Measurements from ENCODE around the gene MEIKIN. TPM values are rescaled to one million over a fixed set of nuclear protein-coding genes. Genes with fewer than 3 reads are reported as not detected.

The MEIKIN gene
- not detected in 5 replicates for total RNA-seq (2022; extraction: Qiagen RNA extraction)

GRCh38 chr5:131945551-131946168 is at the start of gene MEIKIN:
MEIKIN (minus strand) TSS chr5:131945663; CDS start chr5:131945505, 158 bp downstream.

DNA sequence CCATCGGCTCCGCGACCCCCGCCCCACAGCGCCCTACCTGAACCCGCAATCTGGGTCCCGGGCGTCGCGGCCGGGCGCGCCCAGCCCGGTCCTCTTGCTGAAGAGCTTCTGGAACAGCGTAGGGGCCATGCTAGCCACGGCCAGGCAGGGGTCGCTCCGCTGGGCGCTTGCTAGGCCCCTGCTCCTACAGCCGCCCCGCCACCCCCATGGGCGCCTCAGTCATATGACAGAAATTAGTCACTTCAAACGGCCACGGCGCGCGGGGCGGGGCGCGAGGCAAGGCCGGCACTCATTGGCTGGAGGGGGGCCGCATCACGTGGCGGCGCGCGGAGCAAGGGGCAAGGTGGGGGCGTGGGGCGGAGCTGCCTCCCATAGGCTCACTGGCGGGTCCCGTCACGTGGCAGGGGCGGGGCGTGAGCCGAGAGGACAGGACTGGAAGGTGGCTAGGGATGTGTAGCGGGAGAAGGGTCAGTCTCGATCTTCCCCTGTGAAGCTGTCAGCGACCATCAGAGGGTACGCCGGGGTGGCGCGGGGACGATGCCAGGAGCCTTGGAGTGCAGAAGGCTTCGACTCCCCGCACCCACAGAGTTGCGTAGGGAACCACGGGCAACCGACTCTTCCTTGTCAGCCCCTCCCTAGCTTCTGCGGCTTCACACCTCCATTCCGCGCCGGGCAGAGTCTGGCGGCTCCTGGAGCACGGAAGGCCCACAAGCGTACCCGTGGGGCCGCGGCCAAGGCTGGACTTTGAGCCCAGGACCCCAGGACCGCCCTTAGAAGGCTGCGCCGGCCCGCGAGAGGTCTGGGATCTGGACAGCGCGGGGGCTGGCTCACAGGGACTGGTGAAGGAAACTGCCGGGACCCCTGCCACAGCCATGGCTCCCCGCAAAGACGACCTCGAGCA is 148.4 kb downstream of the MEIKIN start, which contains the start of gene FNIP1:
Gene FNIP1, minus strand, starts transcription at position 225 of the 901 bp plus-strand sequence. Its CDS starts 96 bp downstream, at position 129.

Other genes with a start within 250 kb of the MEIKIN start
- gene FNIP1, start 148.6 kb downstream of the MEIKIN start, total RNA-seq (2022; extraction: Qiagen RNA extraction), result 10.9 to 13.9 TPM (median 11.7 TPM) in 5 replicates
- 0.05 to 0.22 TPM (median 0.07 TPM) in 5 replicates for gene ACSL6, start 66.0 kb upstream of the MEIKIN start, total RNA-seq (2022; extraction: Qiagen RNA extraction)
- gene IL3, start 115.0 kb upstream of the MEIKIN start, total RNA-seq (2022; extraction: Qiagen RNA extraction), result not detected in 5 replicates
- 0.14 to 0.38 TPM (median 0.21 TPM) in 4 of 5 replicates, not detected in the other for gene CSF2, start 128.1 kb upstream of the MEIKIN start, total RNA-seq (2022; extraction: Qiagen RNA extraction)